Adrenal gland (tissue), 12 donors: ENCODE data around the gene ZNF608. TPM values are rescaled to one million over a fixed set of nuclear protein-coding genes. Genes with fewer than 3 reads are reported as not detected.

Experiments
- DNase-seq, 7 donors: peaks; one replicate each; pipeline ENCODE4 v3.0.0-alpha.2; 2019 to 2020
- H3K27ac ChIP-seq, 5 donors: fragments of 200-600 bp; sonication (generic) in 4 of 5; 1 replicate in 3 of 5; 2 replicates in 2 of 5; pipeline versions ENCODE4 v1.5.1 to v1.8.0; 2016 to 2020; ENCODE audit warnings: mild to moderate bottlenecking in 1 of 5
- H3K27me3 ChIP-seq: fragments of 200-600 bp; 2 replicates; pipeline ENCODE4 v1.8.0; 2021
- H3K36me3 ChIP-seq, 2 donors: fragments of 200-600 bp; replicated peaks in 1 of 2; 1 replicate in 1 of 2; 2 replicates in 1 of 2; pipeline versions ENCODE4 v1.5.1 to v1.8.0; 2018 to 2022
- H3K4me1 ChIP-seq, 2 donors: fragments of 200-600 bp; replicated peaks in 1 of 2; 1 replicate in 1 of 2; 2 replicates in 1 of 2; pipeline versions ENCODE4 v1.5.1 to v1.8.0; 2018 to 2021
- H3K4me3 ChIP-seq, 4 donors: fragments of 200-600 bp; sonication (generic) in 3 of 4; one replicate each; pipeline ENCODE4 v1.5.1; 2016 to 2018
- H3K9me3 ChIP-seq, 3 donors: fragments of 200-600 bp; sonication (generic) in 1 of 3; replicated peaks in 1 of 3; 1 replicate in 2 of 3; 2 replicates in 1 of 3; pipeline versions ENCODE4 v1.5.1 to v1.8.0; 2016 to 2021
- CTCF ChIP-seq, 6 experiments: fragments of 450-650 bp in 4 of 6; fragments of 200-600 bp in 2 of 6; sonication (generic) in 1 of 6; IDR thresholded peaks; 1 replicate in 5 of 6; 2 replicates in 1 of 6; pipeline versions ENCODE4 v1.5.1 to v1.8.0; 2016 to 2021; ENCODE audit warnings: antibody characterized with exemption in 6 of 6, mild to moderate bottlenecking in 2 of 6, moderate library complexity in 1 of 6
- POLR2A ChIP-seq, 2 donors: fragments of 450-650 bp; IDR thresholded peaks; one replicate each; pipeline ENCODE4 v1.6.1; 2017; ENCODE audit warnings: antibody characterized with exemption in 2 of 2, mild to moderate bottlenecking in 2 of 2, moderate library complexity in 1 of 2
- WGBS, 4 donors: extraction: QIAGEN DNeasy Blood & Tissue Kit in 2 of 4; methylation state at CpG; one replicate each; pipeline versions ENCODE4 v1.1.5 to v1.1.7; 2013 to 2017; 5-methylcytosine and 5-hydroxymethylcytosine counted together
- intact Hi-C, 2 donors: fragments of 100-400 bp; cut with DNase I; formaldehyde crosslinking; loops; one replicate each; pipeline versions ENCODE4 v1.14.1 to v1.15.0; 2022 to 2023
- polyA plus RNA-seq, 3 donors: library from polyadenylated mRNA; stranded (reverse); fragments of 200-250 nt in 2 of 3; fragments of 350-450 nt in 1 of 3; fragmentation: Illumina TruSeq in 1 of 3; extraction: RNeasy Lipid Tissue Mini Kit (QIAGEN cat#74804) in 1 of 3; gene quantifications; one replicate each; pipeline ENCODE4 v1.2.3, GENCODE V29; 2013 to 2014
- total RNA-seq, 9 donors: library from RNA; depleted of rRNA in 4 of 9; stranded (reverse); fragments of >200 nt in 4 of 9; fragments of 120-200 nt in 1 of 9; fragmentation: NEBNext Ultra II Directional in 1 of 9; extraction: Animal tissue kit (Norgen Biotek cat#: 25700) in 1 of 9; gene quantifications; one replicate each; pipeline versions ENCODE4 v1.1.0 to v1.2.4, GENCODE V29; 2013 to 2023
- donor health status: healthy with polysubstance abuse.
- donor health status: Bipolar disorder and iron deficiency.
- donor health status: DM: yes; HTN: yes; CAD: no.
- donor health status: DM: no; HTN: no; CAD: no.
- donor health status: DM: no; HTN: no; CAD: no.
- donor health status: DM: yes; HTN: yes; CAD: no.

The ZNF608 gene
- total and polyA plus RNA-seq, 12 donors, result 14.4 to 55.0 (median 29.1) TPM

DNA sequence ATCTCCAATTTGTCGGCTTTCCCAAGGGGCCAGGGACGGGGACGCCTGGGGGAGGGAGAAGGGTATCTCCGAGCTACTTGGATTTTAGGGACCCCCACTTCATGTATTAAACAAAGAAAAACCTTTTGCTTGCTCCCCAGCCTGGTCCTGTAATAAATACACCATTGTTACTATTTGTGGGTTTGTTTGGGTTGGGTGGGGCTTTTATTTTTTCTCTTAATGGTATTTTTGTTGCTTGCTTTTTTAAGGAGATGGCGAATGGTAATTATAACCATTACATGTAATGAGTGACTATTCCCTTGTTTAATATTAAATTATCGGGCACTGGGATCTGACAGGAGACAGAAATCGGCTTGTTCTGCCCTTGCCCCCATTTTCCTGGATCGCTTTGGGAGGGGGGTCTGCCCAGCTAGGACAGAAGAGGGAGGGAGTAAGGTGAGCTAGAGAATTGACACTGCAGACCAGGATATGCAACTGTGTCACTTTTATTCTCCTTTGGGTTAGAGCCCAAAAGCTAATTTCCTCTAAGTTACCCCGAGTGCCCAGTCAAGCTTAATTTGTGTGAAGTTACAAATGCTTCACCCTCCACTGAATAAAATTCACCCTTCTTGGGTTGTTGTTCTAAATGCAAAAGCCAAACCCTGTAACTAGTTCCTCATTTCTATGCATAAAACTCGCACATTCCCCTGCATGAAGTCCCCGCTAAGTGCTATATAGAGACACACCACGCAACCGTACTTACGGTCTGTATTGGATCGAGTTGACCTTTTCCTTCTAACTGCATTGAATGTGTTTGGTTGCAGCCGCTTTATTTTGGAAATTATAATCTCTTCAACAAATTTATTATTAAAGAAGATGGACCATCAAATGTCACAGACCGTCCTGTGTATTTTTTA, 1.6 kb upstream of the ZNF608 start:
- H3K27ac ChIP-seq, result peak overlapping the region; percentile 84 to 91 (median 88)

DNA sequence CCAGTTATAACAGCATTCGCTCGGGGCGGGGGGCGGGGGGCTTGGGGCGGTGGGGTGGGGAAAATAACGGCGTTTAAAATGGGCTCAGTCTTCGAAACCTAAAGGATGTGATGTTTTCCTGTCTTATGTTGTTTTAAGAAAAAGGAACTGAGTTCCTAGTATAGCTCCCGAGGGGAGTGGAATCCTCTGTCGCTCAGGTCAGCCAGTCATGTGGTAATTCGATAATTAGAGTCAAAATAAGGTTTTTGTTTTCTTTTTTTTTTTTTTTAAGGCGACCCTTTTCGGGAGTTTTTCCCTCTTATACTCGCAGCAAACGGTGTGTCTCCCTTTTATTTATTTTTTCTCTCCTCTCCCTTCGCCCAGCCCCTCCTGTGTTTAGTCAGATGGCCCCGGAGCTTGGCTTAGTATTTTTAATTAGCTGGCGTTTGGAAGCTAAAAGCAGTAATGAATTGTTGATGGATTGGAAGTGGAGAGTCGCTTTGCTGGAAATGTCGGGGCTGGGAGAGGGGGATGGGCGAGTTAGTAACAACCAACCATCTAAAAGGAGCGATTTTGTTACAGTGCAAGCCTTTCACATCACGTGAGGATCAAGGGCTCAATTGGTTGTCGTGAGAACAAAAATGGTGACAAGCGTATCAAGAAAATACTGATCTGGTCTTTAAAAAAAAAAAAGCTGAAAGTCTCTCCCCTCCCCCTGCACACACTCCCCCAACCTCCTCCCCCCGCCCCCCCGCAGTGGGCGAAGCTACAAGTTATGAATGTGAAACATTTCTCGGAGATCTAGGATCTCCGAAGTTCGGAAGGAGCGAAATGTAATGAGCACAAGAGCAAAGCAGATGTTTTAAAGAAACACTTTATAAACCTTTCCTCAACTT, 714 bp upstream of the ZNF608 start:
- peak overlapping the region; percentile 84 to 91 (median 88) for H3K27ac ChIP-seq
- H3K27me3 ChIP-seq, result no peaks in the 10 kb centered on the region
- WGBS, 4 donors, result 0 to 1% (median 0%) methylated on average over 32 of the region's 32 CpGs
- peaks cover 15 to 20% of the 10 kb centered on the region in 2 donors for H3K4me1 ChIP-seq
- H3K36me3 ChIP-seq, result no peaks in the 10 kb centered on the region
- peak overlapping the region; percentile 29 to 73 (median 49) for H3K4me3 ChIP-seq
- intact Hi-C loops, result no loop called here
- DNase-seq, result peak; percentile 83 to 96 (median 92)
- peak in 1 of 2 donors; percentile 65 for TF ChIP-seq POLR2A (IDR thresholded peaks at IDR 0.05)
- TF ChIP-seq CTCF (IDR thresholded peaks at IDR 0.05), result no peak
- H3K9me3 ChIP-seq, result no peaks in the 10 kb centered on the region

More for the DNA sequence above, 1.6 kb upstream of the ZNF608 start:
- Histone ChIP-seq H3K27me3 (no peaks in the 10 kb centered on the region), H3K36me3 (no peaks in the 10 kb centered on the region), H3K4me1 (peaks cover 9 to 13% of the 10 kb centered on the region in 2 donors), H3K9me3 (no peaks in the 10 kb centered on the region), H3K4me3 (peak overlapping the region; percentile 29 to 73 (median 46))
- no peak for TF ChIP-seq POLR2A (IDR thresholded peaks at IDR 0.05)
- no peak for TF ChIP-seq CTCF (IDR thresholded peaks at IDR 0.05)
- 0 to 2% (median 1%) methylated on average over 17 of the region's 17 CpGs for WGBS, 4 donors
- DNase-seq, result peak in 1 of 7 donors; percentile 27
- intact Hi-C loops, result no loop called here

DNA sequence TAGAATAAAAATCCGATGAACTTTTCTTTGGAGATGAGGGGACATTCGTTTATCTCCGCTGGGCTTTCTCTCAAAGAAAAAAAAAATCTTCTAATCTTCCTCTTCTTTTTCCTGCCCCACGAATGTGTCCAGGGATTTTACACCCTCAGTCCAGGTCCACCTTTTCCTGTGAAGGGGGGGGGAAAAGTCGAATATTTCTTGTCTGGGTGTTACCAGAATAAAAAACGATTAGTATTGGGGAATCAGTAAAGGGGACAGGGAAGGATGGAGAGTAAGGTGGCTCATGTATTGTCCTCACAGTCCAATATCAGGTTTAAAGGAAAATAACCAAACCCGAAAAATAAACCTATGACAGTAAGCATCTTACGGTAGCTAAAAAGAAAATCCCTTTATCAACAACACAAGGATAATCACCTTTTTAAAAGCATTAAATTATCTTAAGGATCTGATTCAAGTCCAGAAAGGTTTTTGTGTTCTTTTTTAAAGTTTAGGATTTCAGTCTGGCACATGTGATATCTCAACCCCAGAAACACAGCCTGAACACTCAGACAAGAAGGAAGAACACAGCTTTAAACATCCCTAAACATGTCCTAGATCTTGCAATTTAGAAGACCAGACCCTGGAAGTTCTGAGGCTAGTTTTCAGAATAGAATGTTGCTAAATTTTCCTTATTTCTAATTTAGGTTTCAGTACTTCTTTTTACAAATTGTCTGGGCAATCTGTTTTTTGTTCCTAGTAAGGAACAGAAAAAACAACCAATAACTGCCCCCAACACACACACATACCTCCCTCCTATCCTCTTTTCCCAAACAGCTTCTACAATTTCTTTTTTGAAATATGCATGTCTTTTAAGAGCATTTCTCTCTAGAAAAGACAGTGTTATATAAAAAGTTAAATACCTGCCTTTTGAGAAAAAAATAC, 1.2 kb downstream of the ZNF608 start:
- intact Hi-C loops, result no loop called here
- 20 to 35% (median 29%) methylated on average over 8 of the region's 8 CpGs for WGBS, 4 donors
- Histone ChIP-seq H3K36me3 (no peaks in the 10 kb centered on the region), H3K27ac (peak overlapping the region; percentile 84 to 91 (median 88)), H3K4me3 (peak overlapping the region in 3 of 4 donors; percentile 13 to 73 (median 45)), H3K9me3 (no peaks in the 10 kb centered on the region), H3K27me3 (no peaks in the 10 kb centered on the region), H3K4me1 (peaks cover 24 to 36% of the 10 kb centered on the region in 2 donors)
- DNase-seq, result no peak
- TF ChIP-seq CTCF (IDR thresholded peaks at IDR 0.05) (no peak), POLR2A (IDR thresholded peaks at IDR 0.05) (no peak)
